HG02759 (cell line): Measurements from ENCODE around the gene PPP1R13L.
A peak's percentile ranks its signal among the peaks of the same experiment; 100 is the strongest.

Experiments used
- ATAC-seq: cut with Tn5 transposase; IDR thresholded peaks from one replicate; pipeline ENCODE4 v1.9.1; 2021; ENCODE audit warnings: mild to moderate bottlenecking, moderate library complexity; ENCODE audit not compliant: unreplicated experiment

Gene PPP1R13L

GRCh38 chr19:45370410-45371204 lies 34.3 kb downstream of the PPP1R13L start, which contains the start of gene ERCC2:
Gene ERCC2 (minus strand): TSS chr19:45370573. CDS start chr19:45370540, 33 bp downstream.
- peak; percentile 96 for ATAC-seq

GRCh38 chr19:45368737-45369340 lies 36.0 kb downstream of the PPP1R13L start:
- ATAC-seq = no peak

GRCh38 chr19:45368127-45368526 lies 36.7 kb downstream of the PPP1R13L start:
- no peak for ATAC-seq

GRCh38 chr19:45364696-45365095 lies 40.2 kb downstream of the PPP1R13L start:
- ATAC-seq = no peak

- ATAC-seq = no peak
Measured at GRCh38 chr19:45363861-45364459, 40.9 kb downstream of the PPP1R13L start.

- no peak for ATAC-seq
Measured at GRCh38 chr19:45362291-45362690, 42.6 kb downstream of the PPP1R13L start.

- no peak for ATAC-seq
Measured at GRCh38 chr19:45361608-45362007, 43.3 kb downstream of the PPP1R13L start.

- no peak for ATAC-seq
Measured at GRCh38 chr19:45358213-45358792, 46.6 kb downstream of the PPP1R13L start.

- no peak for ATAC-seq
Measured at GRCh38 chr19:45357445-45357783, 47.5 kb downstream of the PPP1R13L start.

GRCh38 chr19:45356760-45357444 lies 48.0 kb downstream of the PPP1R13L start:
- ATAC-seq = no peak

- no peak for ATAC-seq
Measured at GRCh38 chr19:45355910-45356309, 49.0 kb downstream of the PPP1R13L start.

GRCh38 chr19:45355402-45355801 lies 49.5 kb downstream of the PPP1R13L start:
- no peak for ATAC-seq

GRCh38 chr19:45354241-45354842 lies 50.5 kb downstream of the PPP1R13L start:
- ATAC-seq = no peak

- no peak for ATAC-seq
Measured at GRCh38 chr19:45352914-45353796, 51.7 kb downstream of the PPP1R13L start.

- ATAC-seq = no peak
Measured at GRCh38 chr19:45352471-45352870, 52.4 kb downstream of the PPP1R13L start.

- ATAC-seq = no peak
Measured at GRCh38 chr19:45352062-45352461, 52.8 kb downstream of the PPP1R13L start.

- ATAC-seq = no peak
Measured at GRCh38 chr19:45351401-45351952, 53.4 kb downstream of the PPP1R13L start.

GRCh38 chr19:45350477-45351058 lies 54.3 kb downstream of the PPP1R13L start:
- ATAC-seq = no peak

GRCh38 chr19:45349430-45349941 lies 55.4 kb downstream of the PPP1R13L start:
- no peak for ATAC-seq
